IMR-90 (cell line): Measurements from ENCODE around the gene CYP3A4. TPM values are rescaled to one million over a fixed set of nuclear protein-coding genes. Genes with fewer than 3 reads are reported as not detected.

ENCODE experiments used
- ATAC-seq: fragments of 200-7000 bp; cut with Tn5 transposase; 2 replicates; pipeline ENCODE4 v1.9.1; 2020; ENCODE audit warnings: low read depth, mild to moderate bottlenecking, moderate library complexity
- BruUV-seq: library from RNA; stranded (reverse); fragments of 400-500 nt; replicated peaks from 2 replicates; lab custom pipeline; 2021; lab: Mats Ljungman, UMichigan
- CTCF ChIA-PET: fragments of 300-600 bp; formaldehyde crosslinking; extraction: SDS; loops from one replicate; lab custom pipeline; 2021; ENCODE audit warnings: antibody characterized with exemption; lab: Yijun Ruan, JAX
- POLR2A ChIA-PET: fragments of 300-600 bp; sonication (Branson Sonifier 250); formaldehyde crosslinking; loops from one replicate; lab custom pipeline; 2022; ENCODE audit warnings: antibody characterized with exemption; ENCODE audit not compliant: unreplicated experiment; lab: Charles Lee
- DNase-seq: peaks from one replicate; pipeline ENCODE4 v3.0.0; 2013
- H2AFZ ChIP-seq: replicated peaks from 2 replicates; pipeline ENCODE3; 2013; ENCODE audit warnings: low read length, mild to moderate bottlenecking; ENCODE audit not compliant: poor library complexity
- H2AK5ac ChIP-seq: 2 replicates; pipeline ENCODE4 v1.6.1; 2013; ENCODE audit warnings: low read depth, low read length, inconsistent platforms
- H2AK9ac ChIP-seq: replicated peaks from 2 replicates; pipeline ENCODE3; 2013; ENCODE audit warnings: mild to moderate bottlenecking, low read depth, low read length, moderate library complexity; ENCODE audit not compliant: poor library complexity
- H2BK120ac ChIP-seq: 2 replicates; pipeline ENCODE4 v1.6.1; 2013; ENCODE audit warnings: low read depth, low read length, inconsistent platforms
- H2BK15ac ChIP-seq: 3 replicates; pipeline ENCODE4 v1.6.1; 2013; ENCODE audit warnings: low read depth, low read length, inconsistent platforms
- H2BK20ac ChIP-seq: 2 replicates; pipeline ENCODE4 v1.6.1; 2013; ENCODE audit warnings: low read depth, mild to moderate bottlenecking, inconsistent platforms, low read length, moderate library complexity
- H2BK5ac ChIP-seq: 2 replicates; pipeline ENCODE4 v1.6.1; 2013; ENCODE audit warnings: mild to moderate bottlenecking, low read depth, low read length, inconsistent platforms; ENCODE audit not compliant: poor library complexity, severe bottlenecking
- H3K14ac ChIP-seq: replicated peaks from 2 replicates; pipeline ENCODE4 v1.6.1; 2013; ENCODE audit warnings: low read depth, low read length, inconsistent platforms
- H3K18ac ChIP-seq: 2 replicates; pipeline ENCODE4 v1.6.1; 2013; ENCODE audit warnings: low read depth, low read length, control low read depth
- H3K23ac ChIP-seq: 2 replicates; pipeline ENCODE4 v1.6.1; 2013; ENCODE audit warnings: low read depth, low read length, inconsistent platforms
- H3K27ac ChIP-seq: 2 replicates; pipeline ENCODE4 v1.5.1; 2013; ENCODE audit warnings: mild to moderate bottlenecking, control low read depth, low read length; ENCODE audit not compliant: insufficient read depth
- H3K27me3 ChIP-seq: 2 replicates; pipeline ENCODE4 v1.6.1; 2013; ENCODE audit warnings: low read length; ENCODE audit not compliant: control insufficient read depth, insufficient read depth
- H3K36me3 ChIP-seq: 2 replicates; pipeline ENCODE4 v1.6.1; 2013; ENCODE audit warnings: low read length, mixed read lengths; ENCODE audit not compliant: control insufficient read depth, insufficient read depth
- H3K4ac ChIP-seq: 2 replicates; pipeline ENCODE4 v1.6.1; 2013; ENCODE audit warnings: low read depth, low read length, inconsistent platforms
- H3K4me1 ChIP-seq: 2 replicates; pipeline ENCODE4 v1.6.1; 2013; ENCODE audit warnings: low read length, mixed read lengths; ENCODE audit not compliant: control insufficient read depth, insufficient read depth
- H3K4me2 ChIP-seq: 2 replicates; pipeline ENCODE4 v1.6.1; 2013; ENCODE audit warnings: low read depth, mild to moderate bottlenecking, control low read depth, low read length, moderate library complexity
- H3K4me3 ChIP-seq: 2 replicates; pipeline ENCODE4 v1.5.1; 2013; ENCODE audit warnings: low read depth, mild to moderate bottlenecking, control low read depth, low read length, moderate library complexity; ENCODE audit not compliant: insufficient read depth
- H3K56ac ChIP-seq: 2 replicates; pipeline ENCODE4 v1.6.1; 2013; ENCODE audit warnings: low read length, inconsistent platforms; ENCODE audit not compliant: insufficient read depth; ENCODE audit errors: extremely low read depth
- H3K79me1 ChIP-seq, 2 experiments: 2 replicates each; pipeline ENCODE4 v1.6.1; 2013; ENCODE audit warnings: low read length in 2 of 2, inconsistent platforms in 1 of 2, low read depth in 1 of 2
- H3K9ac ChIP-seq: 2 replicates; pipeline ENCODE4 v1.6.1; 2013; ENCODE audit warnings: low read depth, low read length, control low read depth
- H3K9me1 ChIP-seq: 2 replicates; pipeline ENCODE4 v1.6.1; 2013; ENCODE audit warnings: low read length, inconsistent platforms; ENCODE audit not compliant: insufficient read depth
- H3K9me3 ChIP-seq: 2 replicates; pipeline ENCODE4 v1.6.1; 2013; ENCODE audit warnings: low read length; ENCODE audit not compliant: control insufficient read depth, insufficient read depth
- H4K20me1 ChIP-seq: 2 replicates; pipeline ENCODE4 v1.6.1; 2013; ENCODE audit warnings: low read length, inconsistent platforms; ENCODE audit not compliant: insufficient read depth
- H4K5ac ChIP-seq: 2 replicates; pipeline ENCODE4 v1.6.1; 2013; ENCODE audit warnings: mild to moderate bottlenecking, low read depth, low read length, control low read depth
- H4K8ac ChIP-seq, 2 experiments: 2 replicates each; pipeline ENCODE4 v1.6.1; 2013; ENCODE audit warnings: low read depth in 2 of 2, low read length in 2 of 2, control low read depth in 1 of 2, inconsistent platforms in 1 of 2
- H4K91ac ChIP-seq: 2 replicates; pipeline ENCODE4 v1.6.1; 2013; ENCODE audit warnings: low read depth, low read length, inconsistent platforms; ENCODE audit not compliant: insufficient read depth
- BHLHE40 ChIP-seq: fragments of 150-350 bp; IDR thresholded peaks from 2 replicates; pipeline ENCODE4 v1.6.1; 2016; ENCODE audit warnings: mild to moderate bottlenecking, low read depth, low read length
- CEBPB ChIP-seq: IDR thresholded peaks from 2 replicates; pipeline ENCODE4 v1.6.1; 2012; ENCODE audit warnings: low read depth, low read length, improper control_type of control experiment
- CHD1 ChIP-seq: IDR thresholded peaks from 2 replicates; pipeline ENCODE4 v1.6.1; 2012; ENCODE audit warnings: low read depth, low read length, improper control_type of control experiment
- FOS ChIP-seq: fragments of 150-350 bp; IDR thresholded peaks from 2 replicates; pipeline ENCODE4 v1.6.1; 2016; ENCODE audit warnings: low read depth, low read length
- MAFK ChIP-seq: IDR thresholded peaks from 2 replicates; pipeline ENCODE4 v1.6.1; 2012; ENCODE audit warnings: low read depth, low read length, improper control_type of control experiment
- MAZ ChIP-seq: IDR thresholded peaks from 2 replicates; pipeline ENCODE4 v1.6.1; 2012; ENCODE audit warnings: low read depth, mild to moderate bottlenecking, low read length, improper control_type of control experiment, moderate library complexity, borderline replicate concordance
- MXI1 ChIP-seq: IDR thresholded peaks from 2 replicates; pipeline ENCODE4 v1.6.1; 2012; ENCODE audit warnings: low read depth, mild to moderate bottlenecking, low read length, moderate library complexity, borderline replicate concordance
- NFE2L2 ChIP-seq: fragments of 150-350 bp; IDR thresholded peaks from 2 replicates; pipeline ENCODE4 v1.6.1; 2016; ENCODE audit warnings: low read depth, mild to moderate bottlenecking, low read length
- POLR2A ChIP-seq: IDR thresholded peaks from 2 replicates; pipeline ENCODE4 v1.6.1; 2012; ENCODE audit warnings: mild to moderate bottlenecking, low read depth, low read length
- RAD21 ChIP-seq: IDR thresholded peaks from 2 replicates; pipeline ENCODE4 v1.6.1; 2012; ENCODE audit warnings: low read length, improper control_type of control experiment
- RCOR1 ChIP-seq: IDR thresholded peaks from 2 replicates; pipeline ENCODE4 v1.6.1; 2012; ENCODE audit warnings: mild to moderate bottlenecking, low read length, improper control_type of control experiment; ENCODE audit not compliant: insufficient replicate concordance
- RFX5 ChIP-seq: IDR thresholded peaks from 2 replicates; pipeline ENCODE4 v1.8.0; 2012; ENCODE audit warnings: low read depth, mild to moderate bottlenecking, low read length, moderate library complexity
- SMC3 ChIP-seq: fragments of 150-350 bp; IDR thresholded peaks from 2 replicates; pipeline ENCODE4 v1.6.1; 2016; ENCODE audit warnings: low read depth, mild to moderate bottlenecking, antibody characterized with exemption, low read length, moderate library complexity
- WGBS, 2 experiments: methylation state at CpG; one replicate each; pipeline versions ENCODE4 v1.1.5 to v1.1.7; 2013; ENCODE audit warnings: missing lambda C conversion rate in 2 of 2; ENCODE audit not compliant: insufficient read length in 1 of 2; ENCODE audit errors: extremely low coverage in 2 of 2; 5-methylcytosine and 5-hydroxymethylcytosine counted together
- dilution Hi-C: fragments of 300-500 bp; cut with HindIII; formaldehyde crosslinking; loops from one replicate; pipeline ENCODE4 v1.14.3; 2018; ENCODE audit warnings: low sequenced_read_pairs; ENCODE audit not compliant: unreplicated experiment
- in situ Hi-C: fragments of 300-500 bp; cut with MboI; formaldehyde crosslinking; loops from 3 replicates; pipeline ENCODE4 v1.14.3; 2019; ENCODE audit warnings: low sequenced_read_pairs, inconsistent platforms, mixed read lengths
- intact Hi-C: fragments of 100-400 bp; cut with micrococcal nuclease; formaldehyde crosslinking; loops from 2 replicates; pipeline ENCODE4 v1.10.0; 2022
- polyA plus RNA-seq, 3 experiments: library from polyadenylated mRNA; depleted of rRNA; stranded (reverse); fragments of >200 nt; gene quantifications; 2 replicates each; pipeline ENCODE4 v1.2.3, GENCODE V29; 2012; ENCODE audit warnings: low replicate concordance in 1 of 3
- total RNA-seq: library from RNA; depleted of rRNA; stranded (reverse); fragments of >200 nt; gene quantifications from 2 replicates; pipeline ENCODE4 v1.2.3, GENCODE V29; 2012
- TF ChIP-seq, protein P1 (sequence below): fragments of 150-350 bp; IDR thresholded peaks from 2 replicates; pipeline ENCODE4 v1.6.1; 2016; ENCODE audit warnings: low read depth, mild to moderate bottlenecking, low read length, moderate library complexity, borderline replicate concordance
- TF ChIP-seq, protein P2 (sequence below): conservative IDR thresholded peaks from 2 replicates; pipeline ENCODE4 v1.5.1; 2012; ENCODE audit warnings: mild to moderate bottlenecking, low read depth, low read length, improper control_type of control experiment
- TF ChIP-seq, protein P3 (sequence below): fragments of 150-350 bp; IDR thresholded peaks from 2 replicates; pipeline ENCODE4 v1.6.1; 2017; ENCODE audit warnings: mild to moderate bottlenecking, antibody characterized with exemption, low read length, low read depth

Gene CYP3A4
- total and polyA plus RNA-seq, 2 of the 4 experiments (the other 2 are of a cell fraction) = not detected

DNA sequence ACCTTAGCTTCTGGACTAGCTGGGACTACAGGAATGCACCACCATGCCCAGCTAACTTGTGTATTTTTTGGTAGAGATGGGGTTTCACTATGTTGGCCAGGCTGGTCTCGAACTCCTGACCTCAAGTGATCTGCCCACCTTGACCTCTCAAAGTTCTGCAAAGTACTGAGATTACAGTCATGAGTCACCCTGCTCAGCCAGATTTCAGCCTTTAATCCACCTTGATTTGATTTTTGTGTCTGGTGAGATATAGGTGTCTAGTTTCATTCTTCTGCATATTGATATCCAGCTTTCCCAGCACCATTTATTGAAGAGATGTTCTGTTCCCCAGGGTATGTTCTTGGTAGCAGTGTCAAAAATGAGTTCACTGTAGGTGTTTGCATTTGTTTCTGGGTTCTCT, 28.9 kb downstream of the CYP3A4 start:
- Histone ChIP-seq H3K23ac (no peak overlapping the region), H2BK15ac (no peak overlapping the region), H3K36me3 (no peaks in the 10 kb centered on the region), H4K8ac (no peak overlapping the region), H3K56ac (no peak overlapping the region), H3K9me3 (no peaks in the 10 kb centered on the region), H3K18ac (no peak overlapping the region), H4K91ac (no peak overlapping the region), H3K27me3 (no peaks in the 10 kb centered on the region; the same call in 1 of the 2 replicates), H2AK5ac (no peak overlapping the region), H2AK9ac (no peak overlapping the region), H2BK20ac (no peak overlapping the region), H3K27ac (no peak overlapping the region), H4K5ac (no peak overlapping the region), H3K4me3 (no peak overlapping the region), H3K4ac (no peak overlapping the region), H3K4me2 (no peak overlapping the region), H3K9ac (no peak overlapping the region), H2AFZ (no peak overlapping the region), H2BK120ac (no peak overlapping the region), H3K4me1 (no peaks in the 10 kb centered on the region), H3K14ac (no peak overlapping the region), H3K9me1 (no peaks in the 10 kb centered on the region), H4K20me1 (no peaks in the 10 kb centered on the region), H3K79me1 (no peaks in the 10 kb centered on the region), H2BK5ac (no peak overlapping the region)
- WGBS, 2 experiments = no CpG with 5 or more reads among the region's 1 CpG
- ChIA-PET POLR2A (no interaction called here), CTCF (no interaction called here)
- TF ChIP-seq MAFK = no peak
- no peak for TF ChIP-seq RCOR1
- no peak for TF ChIP-seq MXI1
- no peak for TF ChIP-seq RFX5
- TF ChIP-seq, protein P1, sequence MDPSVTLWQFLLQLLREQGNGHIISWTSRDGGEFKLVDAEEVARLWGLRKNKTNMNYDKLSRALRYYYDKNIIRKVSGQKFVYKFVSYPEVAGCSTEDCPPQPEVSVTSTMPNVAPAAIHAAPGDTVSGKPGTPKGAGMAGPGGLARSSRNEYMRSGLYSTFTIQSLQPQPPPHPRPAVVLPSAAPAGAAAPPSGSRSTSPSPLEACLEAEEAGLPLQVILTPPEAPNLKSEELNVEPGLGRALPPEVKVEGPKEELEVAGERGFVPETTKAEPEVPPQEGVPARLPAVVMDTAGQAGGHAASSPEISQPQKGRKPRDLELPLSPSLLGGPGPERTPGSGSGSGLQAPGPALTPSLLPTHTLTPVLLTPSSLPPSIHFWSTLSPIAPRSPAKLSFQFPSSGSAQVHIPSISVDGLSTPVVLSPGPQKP = no peak
- TF ChIP-seq MAZ = no peak
- no peak for TF ChIP-seq RAD21
- TF ChIP-seq, protein P2, sequence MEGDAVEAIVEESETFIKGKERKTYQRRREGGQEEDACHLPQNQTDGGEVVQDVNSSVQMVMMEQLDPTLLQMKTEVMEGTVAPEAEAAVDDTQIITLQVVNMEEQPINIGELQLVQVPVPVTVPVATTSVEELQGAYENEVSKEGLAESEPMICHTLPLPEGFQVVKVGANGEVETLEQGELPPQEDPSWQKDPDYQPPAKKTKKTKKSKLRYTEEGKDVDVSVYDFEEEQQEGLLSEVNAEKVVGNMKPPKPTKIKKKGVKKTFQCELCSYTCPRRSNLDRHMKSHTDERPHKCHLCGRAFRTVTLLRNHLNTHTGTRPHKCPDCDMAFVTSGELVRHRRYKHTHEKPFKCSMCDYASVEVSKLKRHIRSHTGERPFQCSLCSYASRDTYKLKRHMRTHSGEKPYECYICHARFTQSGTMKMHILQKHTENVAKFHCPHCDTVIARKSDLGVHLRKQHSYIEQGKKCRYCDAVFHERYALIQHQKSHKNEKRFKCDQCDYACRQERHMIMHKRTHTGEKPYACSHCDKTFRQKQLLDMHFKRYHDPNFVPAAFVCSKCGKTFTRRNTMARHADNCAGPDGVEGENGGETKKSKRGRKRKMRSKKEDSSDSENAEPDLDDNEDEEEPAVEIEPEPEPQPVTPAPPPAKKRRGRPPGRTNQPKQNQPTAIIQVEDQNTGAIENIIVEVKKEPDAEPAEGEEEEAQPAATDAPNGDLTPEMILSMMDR = no peak
- no peak for TF ChIP-seq CHD1
- TF ChIP-seq, protein P3, sequence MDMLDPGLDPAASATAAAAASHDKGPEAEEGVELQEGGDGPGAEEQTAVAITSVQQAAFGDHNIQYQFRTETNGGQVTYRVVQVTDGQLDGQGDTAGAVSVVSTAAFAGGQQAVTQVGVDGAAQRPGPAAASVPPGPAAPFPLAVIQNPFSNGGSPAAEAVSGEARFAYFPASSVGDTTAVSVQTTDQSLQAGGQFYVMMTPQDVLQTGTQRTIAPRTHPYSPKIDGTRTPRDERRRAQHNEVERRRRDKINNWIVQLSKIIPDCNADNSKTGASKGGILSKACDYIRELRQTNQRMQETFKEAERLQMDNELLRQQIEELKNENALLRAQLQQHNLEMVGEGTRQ = no peak
- TF ChIP-seq BHLHE40 = no peak
- no peak for TF ChIP-seq CEBPB
- TF ChIP-seq NFE2L2 = no peak
- TF ChIP-seq POLR2A = no peak
- no peak for TF ChIP-seq FOS
- TF ChIP-seq SMC3 = no peak
- intact Hi-C loops (no loop called here), in situ Hi-C loops (no loop called here), dilution Hi-C loops (no loop called here)
- ATAC-seq (no peak), DNase-seq (no peak)
- BruUV-seq = no TSS peak
